Head of caudate nucleus (tissue), 42 donors: ENCODE results near the gene MAPK1IP1L.
A peak's percentile ranks its signal among the peaks of the same experiment; 100 is the strongest.
"Not testable (repeated sequence)": the region's sequence is repeated elsewhere in the genome, so short reads cannot be mapped to it uniquely, and the experiment has no call there.

Experiments used
- DNase-seq, 42 donors: peaks; one replicate each; pipeline versions ENCODE4 v3.0.0 to v3.0.0-alpha.2; 2020 to 2021; ENCODE audit warnings: mixed read lengths in 7 of 42
- intact Hi-C: fragments of 100-400 bp; cut with DNase I; formaldehyde crosslinking; loops from one replicate; pipeline ENCODE4 v1.15.0; 2022

Gene MAPK1IP1L

DNA sequence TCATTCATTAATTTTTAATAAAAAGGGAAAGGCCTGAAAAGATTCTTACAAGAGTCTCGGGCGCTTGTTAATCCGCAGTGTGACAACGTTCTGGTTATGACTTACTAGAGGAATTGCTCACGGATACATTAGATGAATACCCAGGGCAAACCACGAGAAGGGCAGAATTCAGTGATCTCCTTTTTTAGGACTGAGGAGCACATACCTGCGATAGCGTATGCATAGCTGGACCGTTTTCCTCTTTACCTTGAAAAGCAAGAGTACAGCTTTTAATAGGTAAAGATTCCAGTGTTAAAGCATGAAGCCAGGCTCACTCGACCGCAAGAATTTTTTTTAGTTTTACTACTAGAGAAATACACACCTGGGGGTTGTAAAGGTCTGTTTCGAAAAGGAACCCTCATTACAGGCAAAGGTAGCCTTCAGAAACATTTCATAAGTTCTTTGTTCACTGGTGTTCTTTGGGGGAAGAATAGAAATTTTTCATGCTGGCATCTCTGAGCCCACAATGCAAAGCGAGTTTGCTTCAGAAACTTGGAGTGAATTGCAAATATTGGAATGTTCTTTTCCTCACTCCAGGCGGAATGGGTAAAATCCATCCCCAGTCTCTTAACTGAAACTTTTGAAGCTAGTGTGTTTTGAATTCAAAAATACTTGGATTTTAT is 953 bp downstream of the MAPK1IP1L start:
- intact Hi-C loops = no loop called here
- no peak for DNase-seq

DNA sequence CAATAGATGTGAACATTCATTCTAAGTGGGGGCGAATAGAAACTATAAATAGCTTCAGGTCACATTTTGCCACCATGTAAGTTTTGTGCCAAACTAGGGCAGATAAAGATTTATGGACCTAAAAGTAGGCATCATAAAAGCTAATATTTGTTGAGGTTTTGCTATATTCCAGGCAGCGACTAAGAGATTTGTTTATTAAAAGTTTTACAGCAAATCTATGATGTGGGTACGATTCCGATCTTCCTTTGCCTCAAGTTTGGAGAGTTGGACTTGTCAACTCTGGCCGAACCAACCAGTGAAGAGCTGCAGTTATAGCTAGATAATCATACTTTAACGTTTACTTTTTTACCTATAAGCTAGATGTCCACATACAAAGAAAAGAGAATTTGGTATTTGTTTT is 1.6 kb downstream of the MAPK1IP1L start:
- intact Hi-C loops = no loop called here
- no peak for DNase-seq

DNA sequence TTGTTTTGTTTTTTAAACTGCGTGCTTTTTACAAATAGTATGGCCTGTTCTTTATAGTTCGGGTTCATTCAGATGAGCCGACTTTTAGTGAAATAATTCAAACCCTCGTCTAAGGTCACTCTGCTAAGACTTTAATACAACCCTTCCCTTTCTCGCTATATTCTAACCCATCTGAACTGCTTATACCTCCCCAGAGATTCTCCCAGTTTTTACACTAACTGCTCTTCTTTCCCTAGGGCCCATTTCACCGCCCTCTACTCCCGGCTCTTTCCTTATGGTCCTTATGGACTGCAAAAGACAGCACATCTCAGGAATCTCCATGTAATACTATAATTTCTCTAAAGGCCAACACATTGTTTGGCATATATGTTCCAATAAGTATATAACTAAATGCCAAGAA is 2.1 kb downstream of the MAPK1IP1L start:
- no peak for DNase-seq
- intact Hi-C loops = no loop called here

DNA sequence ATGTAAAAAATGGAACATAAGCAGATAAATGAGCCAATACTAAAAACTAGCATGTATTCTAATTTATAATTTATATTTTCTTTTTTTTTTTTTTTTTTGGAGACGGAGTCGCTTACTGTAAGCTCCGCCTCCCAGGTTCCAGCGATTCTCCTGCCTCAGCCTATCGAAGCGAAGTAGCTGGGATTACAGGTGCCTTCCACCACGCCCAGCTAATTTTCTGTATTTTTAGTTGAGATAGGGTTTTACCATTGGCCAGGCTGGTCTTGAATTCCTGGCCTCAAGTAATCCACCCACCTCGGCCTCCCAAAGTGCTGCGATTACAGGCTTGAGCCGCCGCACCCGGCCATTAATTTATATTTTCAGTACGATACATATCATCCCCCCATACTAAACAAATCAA is 2.7 kb downstream of the MAPK1IP1L start:
- intact Hi-C loops = no loop called here
- no peak for DNase-seq

DNA sequence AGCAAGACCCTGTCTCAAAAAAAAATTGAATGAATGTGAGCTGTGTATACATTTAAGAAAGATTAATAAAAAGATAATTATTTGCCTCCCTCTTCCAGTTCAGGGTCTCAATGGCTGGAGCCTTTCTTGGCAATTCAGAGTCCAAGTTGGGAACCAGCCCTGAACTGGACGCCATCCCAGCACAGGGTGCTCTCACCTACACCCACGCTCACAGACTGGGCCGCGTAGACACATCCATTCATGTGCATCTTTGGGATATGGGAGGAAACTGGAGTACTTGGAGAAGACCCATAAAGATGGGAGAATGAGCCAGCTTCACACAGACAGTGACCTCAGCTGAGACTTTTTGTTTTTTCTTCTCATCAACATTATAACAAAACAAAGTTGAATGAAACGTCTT is 6.5 kb downstream of the MAPK1IP1L start:
- intact Hi-C loops = no loop called here
- DNase-seq = no peak

DNA sequence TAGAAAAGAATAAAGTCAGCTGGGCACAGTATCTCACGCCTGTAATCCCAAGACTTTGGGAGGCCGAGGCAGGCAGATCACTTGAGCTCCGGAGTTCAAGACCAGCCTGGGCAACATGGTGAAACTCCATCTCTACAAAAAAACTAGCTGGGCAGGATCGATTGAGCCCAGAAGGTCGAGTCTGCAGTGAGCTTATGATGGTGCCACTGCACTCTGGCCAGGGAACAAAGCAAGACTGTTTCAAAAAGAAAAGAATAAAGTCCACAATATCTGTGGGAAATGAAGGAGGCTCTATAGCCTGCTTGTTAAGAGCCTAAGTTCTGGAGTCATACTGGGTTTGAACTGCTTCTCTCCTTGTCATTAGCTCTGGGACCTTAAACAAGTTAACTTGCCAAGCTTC is 7.9 kb downstream of the MAPK1IP1L start:
- intact Hi-C loops = no loop called here
- DNase-seq = no peak

DNA sequence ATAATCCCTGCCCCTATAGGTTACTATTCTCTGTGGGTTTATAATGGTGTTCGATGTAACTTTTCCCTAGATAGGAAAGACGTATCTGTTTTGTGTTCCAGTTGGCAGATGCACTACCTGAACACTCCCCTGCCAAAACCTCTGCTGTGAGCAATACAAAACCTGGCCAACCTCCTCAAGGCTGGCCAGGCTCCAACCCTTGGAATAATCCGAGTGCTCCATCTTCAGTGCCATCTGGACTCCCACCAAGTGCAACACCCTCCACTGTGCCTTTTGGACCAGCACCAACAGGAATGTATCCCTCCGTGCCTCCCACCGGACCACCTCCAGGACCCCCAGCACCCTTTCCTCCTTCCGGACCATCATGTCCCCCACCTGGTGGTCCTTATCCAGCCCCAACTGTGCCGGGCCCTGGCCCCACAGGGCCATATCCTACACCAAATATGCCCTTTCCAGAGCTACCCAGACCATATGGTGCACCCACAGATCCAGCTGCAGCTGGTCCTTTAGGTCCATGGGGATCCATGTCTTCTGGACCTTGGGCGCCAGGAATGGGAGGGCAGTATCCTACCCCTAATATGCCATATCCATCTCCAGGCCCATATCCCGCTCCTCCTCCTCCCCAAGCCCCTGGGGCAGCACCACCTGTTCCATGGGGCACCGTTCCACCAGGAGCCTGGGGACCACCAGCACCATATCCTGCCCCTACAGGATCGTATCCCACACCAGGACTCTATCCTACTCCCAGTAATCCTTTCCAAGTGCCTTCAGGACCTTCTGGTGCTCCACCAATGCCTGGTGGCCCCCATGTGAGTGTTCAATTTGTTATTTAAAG is 11.3 kb downstream of the MAPK1IP1L start:
- intact Hi-C loops = no loop called here
- no peak for DNase-seq

DNA sequence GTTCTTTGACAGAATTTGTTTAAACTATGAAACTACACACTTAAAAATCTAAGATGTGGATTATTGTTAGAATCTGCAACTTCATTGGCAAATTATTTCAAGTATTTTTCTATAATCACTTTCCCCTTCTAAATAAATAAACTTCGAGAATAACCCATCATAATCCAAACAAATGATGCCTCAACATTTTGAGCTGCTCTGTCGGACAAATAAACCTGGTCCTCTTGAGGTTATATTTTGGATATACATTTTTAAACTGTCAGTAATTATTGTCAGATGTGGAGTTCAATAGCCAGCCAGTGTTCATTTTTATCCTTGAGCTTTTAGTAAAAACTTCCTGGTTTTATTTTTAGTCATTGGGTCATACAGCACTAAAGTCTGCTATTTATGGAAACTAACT is 13.4 kb downstream of the MAPK1IP1L start:
- intact Hi-C loops, DNase-seq: not testable (repeated sequence)

DNA sequence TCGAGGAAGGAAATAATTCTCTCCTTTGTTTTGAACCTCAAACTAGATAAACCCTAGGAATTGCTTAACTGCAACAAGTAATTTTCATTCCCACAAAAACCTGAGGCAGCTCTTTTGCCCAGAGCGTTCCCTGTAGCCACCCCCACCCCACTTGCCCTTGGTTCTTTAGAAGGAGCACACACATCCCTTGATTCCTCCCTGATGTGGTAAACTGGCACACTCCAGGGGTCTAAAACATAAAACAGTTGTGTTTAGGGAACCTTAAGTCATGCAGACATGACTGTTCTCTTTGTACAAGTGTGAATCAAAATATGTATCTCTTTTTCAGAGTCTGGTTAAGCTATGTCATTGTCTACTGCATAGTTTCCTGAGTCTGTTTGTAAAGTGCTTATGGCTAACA is 14.0 kb downstream of the MAPK1IP1L start:
- no peak for DNase-seq
- intact Hi-C loops = no loop called here

DNA sequence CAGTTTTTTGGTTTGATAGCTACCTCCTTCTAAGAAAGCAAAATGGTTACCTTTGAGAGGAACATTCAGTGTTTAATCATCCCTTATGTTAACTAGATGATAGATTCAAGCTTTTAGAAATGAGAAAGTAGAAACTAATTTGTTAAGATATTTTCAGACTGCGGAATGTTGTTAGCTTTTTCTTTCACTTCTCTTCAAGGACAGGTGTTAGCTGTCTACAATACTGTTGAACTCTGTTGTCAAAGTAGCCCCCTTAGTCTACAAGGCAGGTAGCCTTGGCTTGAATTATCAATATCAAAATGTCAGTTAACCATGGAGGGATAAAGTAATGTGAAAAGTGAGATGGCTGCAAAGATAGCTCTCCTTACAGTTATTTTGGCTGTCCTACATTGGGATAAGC is 14.8 kb downstream of the MAPK1IP1L start:
- DNase-seq = no peak
- intact Hi-C loops = no loop called here

DNA sequence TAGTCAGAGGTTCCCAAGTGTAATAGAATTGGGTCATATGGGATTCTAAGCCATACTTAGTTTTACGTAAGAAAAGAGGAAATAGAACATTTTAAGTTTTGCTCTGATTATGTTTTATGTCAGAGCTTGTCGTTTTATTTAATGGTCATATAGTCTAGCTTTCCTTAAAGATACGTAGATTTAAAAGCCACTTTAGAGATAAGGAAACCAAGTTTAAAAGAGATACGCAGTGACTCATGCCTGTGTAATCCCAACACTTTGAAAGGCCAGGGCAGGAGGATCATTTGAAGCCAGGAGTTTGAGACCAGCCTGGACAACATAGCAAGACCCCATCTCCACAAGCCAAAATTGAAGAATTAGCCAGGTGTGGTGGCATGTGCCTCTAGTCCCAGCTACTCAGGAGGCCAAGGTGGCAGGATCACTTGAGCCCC is 19.5 kb downstream of the MAPK1IP1L start:
- intact Hi-C loops = no loop called here
- DNase-seq = peak in 1 of 42 donors; percentile 34

DNA sequence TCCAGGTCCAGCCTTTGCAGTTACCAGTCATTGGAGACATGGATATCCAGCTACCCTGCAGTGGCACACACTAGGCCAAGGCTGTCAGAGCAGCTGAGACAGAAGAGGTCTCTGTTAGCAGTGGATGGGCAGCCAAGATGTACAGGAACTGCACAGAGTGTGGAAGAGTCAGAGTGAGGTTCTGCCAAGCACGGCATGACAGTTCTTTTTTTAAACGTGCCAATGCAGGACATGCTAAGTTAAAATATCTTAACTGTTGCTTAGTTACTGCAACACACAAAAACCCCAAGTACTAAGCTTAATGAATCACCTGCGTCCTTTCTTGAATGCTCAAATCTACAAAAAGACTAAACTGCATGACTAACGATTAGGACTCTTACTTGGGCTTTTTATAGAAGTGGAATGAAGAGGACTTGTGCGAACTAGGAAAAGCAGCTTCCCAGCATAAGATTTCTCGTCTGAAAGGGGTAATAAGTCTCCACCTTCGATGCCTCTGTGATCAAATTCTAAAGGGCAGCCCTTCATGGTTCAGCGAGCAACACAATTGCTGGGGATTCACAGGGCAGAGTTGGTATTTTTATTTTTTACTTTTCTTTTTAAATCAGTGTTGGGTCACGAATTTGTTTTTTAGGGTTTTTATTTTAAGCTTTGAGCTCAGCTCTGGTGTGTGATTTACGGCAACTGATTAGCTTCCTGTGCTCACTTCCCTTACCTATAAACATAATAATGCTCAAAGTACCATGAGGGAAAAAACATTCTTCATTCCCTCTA is 20.6 kb downstream of the MAPK1IP1L start:
- DNase-seq = peak in 35 of 42 donors; percentile 12 to 85 (median 53)
- intact Hi-C loops = no loop called here

DNA sequence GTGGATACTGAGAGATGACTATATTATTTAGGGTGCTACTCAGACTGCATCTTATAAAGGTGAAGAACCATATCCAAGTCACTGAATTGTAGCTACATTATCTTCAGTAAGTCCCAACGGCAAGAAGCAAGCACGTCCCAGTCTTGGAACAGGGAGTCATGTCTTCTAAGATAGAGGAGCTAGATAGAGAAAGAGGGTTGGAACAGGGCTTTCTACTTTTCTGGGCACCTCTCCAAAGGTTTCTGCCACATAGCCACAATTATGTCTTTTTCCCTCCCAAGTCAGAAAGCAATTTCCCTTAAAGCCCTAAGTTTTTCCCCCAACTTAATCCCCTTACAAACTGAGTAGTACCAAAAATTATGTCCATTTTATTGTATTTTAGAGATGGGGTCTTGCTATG is 22.4 kb downstream of the MAPK1IP1L start:
- peak in 1 of 42 donors; percentile 18 for DNase-seq
- intact Hi-C loops = no loop called here

DNA sequence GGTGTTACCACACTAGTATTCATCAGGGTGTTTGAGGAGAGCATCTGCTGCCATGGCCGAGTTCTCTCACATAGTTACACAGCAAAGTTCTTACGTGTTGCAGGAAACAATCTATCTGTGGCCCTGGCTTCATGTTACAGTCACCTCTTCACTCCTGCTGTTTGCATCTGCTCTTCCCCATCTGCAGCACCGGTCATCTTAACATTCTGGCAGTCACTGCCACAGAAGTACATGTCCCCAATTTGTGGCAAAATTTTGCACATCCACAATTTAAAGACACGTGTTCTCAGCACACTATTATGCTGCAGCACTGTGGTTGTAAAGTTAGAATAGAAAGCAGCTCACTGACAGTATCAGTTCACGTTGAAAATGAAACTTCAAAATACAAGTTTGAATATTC is 23.2 kb downstream of the MAPK1IP1L start:
- peak in 1 of 42 donors; percentile 31 for DNase-seq
- intact Hi-C loops = no loop called here

DNA sequence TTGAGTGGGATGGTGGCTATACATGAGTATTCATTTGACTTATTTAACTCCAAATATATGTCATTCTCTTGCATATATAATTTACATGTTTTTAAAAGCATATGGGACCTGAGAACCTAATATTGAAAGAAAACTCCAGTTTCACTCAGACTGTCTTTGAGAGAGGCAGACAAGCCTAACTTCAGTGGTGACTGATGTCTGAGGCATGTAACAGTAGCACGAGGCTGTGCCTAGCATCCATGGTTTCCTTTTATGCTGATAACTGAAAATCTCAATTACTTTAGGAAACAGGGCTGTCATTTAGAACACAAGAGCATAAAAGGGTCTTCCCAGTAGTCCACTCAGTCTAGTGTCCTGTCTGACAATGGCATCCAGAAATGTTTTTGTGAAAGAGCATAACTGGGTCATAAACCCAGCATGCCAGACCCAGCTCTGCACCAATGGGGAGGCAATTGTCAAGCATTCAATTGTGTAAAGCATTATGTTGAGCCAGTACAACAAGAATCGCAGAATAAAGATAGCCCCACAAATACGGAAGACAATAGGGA is 24.3 kb downstream of the MAPK1IP1L start:
- DNase-seq = no peak
- intact Hi-C loops = no loop called here

DNA sequence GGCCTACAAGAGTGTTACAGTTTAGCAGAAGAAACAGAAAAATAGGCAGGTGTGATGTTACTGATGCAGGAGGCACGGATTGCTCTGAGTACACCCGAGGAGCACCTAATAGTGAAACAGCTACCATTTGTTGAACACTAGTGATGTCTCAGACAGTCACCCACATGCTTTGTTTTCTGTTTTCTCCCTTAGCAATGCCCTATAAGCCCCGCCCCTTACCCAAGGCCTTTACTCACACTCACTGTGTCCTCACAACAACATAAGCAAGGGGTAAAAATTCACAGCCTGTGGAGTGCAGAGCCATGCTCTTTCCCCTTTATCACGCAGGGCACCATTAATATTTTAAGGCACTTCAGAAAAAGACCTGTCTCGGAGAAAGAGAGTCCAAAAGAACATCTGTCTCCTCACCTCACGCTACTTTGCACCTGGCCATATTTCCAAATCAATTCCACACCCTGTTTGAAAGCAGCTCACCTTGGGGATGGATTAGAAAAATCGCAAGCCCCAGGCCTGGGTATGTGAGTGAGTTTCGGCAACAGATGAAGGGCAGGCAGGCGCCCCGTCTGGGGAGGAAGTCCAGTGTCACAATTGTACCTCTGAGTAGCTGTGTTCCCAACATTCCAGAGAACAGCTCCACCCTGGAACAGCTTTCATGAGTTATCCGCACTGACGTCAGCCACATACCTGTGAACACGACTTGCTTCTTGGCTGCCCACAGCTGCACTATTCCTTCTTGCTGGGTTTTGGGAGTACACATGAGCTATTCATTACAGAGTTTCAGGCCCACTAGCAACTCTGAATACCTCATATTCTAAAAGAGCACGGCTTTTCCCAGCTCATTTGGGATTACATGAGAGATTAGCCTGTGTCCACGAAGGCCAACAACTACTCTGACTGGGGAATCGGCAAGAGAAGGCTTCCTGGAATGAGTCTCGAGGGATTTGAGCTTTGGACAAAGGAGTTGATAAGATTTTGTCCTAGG is 26.0 kb downstream of the MAPK1IP1L start:
- DNase-seq = peak in 1 of 42 donors; percentile 17
- intact Hi-C loops = no loop called here

DNA sequence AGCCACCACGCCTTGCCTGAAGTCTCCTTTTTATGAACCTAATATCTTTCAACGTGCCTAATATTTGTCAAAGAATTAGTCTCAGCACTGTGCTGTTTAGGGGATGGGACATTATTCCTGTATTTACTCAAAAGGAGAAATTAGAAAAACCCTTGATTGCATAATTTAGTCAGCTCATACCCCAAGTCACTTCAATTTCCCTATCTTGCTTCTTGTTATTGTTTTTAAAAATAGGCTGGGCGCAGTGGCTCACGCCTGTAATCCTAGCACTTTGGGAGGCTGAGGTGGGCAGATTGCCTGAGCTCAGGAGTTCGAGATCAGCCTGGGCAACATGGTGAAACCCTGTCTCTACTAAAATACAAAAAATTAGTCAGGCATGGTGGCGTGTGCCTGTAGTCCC is 28.5 kb downstream of the MAPK1IP1L start:
- intact Hi-C loops, DNase-seq: not testable (repeated sequence)

DNA sequence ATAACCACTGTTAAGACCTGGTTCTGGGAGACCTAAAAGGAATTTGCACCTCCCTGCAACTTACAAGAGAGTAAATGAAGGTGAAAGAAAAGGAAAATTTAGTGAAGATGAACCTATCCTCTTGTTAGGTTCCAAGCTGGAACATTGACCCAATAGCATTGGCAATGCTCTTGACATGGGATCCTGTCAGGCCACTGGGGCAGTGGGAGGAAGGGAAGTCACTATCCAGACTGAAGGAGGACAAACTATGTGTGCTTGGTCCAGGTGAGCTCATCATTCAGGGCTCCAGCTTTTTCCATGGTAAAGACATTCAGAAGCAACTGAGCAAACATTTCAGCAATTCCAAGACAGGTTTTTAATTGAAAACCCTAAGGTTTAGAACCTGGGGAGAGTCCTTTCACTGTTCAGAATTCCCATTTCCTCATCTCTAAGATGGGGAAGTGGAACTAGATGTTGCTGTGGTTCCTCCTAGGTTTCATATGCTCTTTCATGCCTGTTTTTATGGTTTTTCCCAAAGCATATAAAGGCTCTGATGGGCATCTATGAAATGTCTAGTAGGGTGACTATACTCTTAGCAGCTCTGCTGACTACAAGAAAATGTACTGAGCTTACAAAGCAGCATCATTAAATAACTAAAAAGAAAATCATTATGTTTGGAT is 33.1 kb downstream of the MAPK1IP1L start:
- intact Hi-C loops = no loop called here

More for the DNA sequence above, 33.1 kb downstream of the MAPK1IP1L start:
- peak in 2 of 42 donors; percentile 5 to 24 for DNase-seq
